K562 (cell line): Measurements from ENCODE around the gene IGSF8. TPM values are rescaled to one million over a fixed set of nuclear protein-coding genes. Genes with fewer than 3 reads are reported as not detected.
A peak's percentile ranks its signal among the peaks of the same experiment; 100 is the strongest.

ENCODE experiments used
- ARID1B ChIP-seq: fragments of 450-650 bp; IDR thresholded peaks from 2 replicates; pipeline ENCODE4 v1.6.1; 2016; ENCODE audit warnings: antibody characterized with exemption, mild to moderate bottlenecking, inconsistent platforms
- ATF7 ChIP-seq: fragments of 450-650 bp; IDR thresholded peaks from 2 replicates; pipeline ENCODE4 v1.7.1; 2014; ENCODE audit warnings: mild to moderate bottlenecking, moderate library complexity
- CBX2 ChIP-seq: fragments of 200-600 bp; sonication (generic); IDR thresholded peaks from one replicate; pipeline ENCODE4 v1.6.1; 2012; ENCODE audit warnings: mild to moderate bottlenecking, low read length, inconsistent platforms; ENCODE audit not compliant: insufficient read depth, poor library complexity, severe bottlenecking
- CC2D1A ChIP-seq: fragments of 450-650 bp; IDR thresholded peaks from 2 replicates; pipeline ENCODE4 v1.6.1; 2017; ENCODE audit warnings: mild to moderate bottlenecking
- ETV5 ChIP-seq: sonication (generic); formaldehyde crosslinking; IDR thresholded peaks from 2 replicates; pipeline ENCODE4 v1.4.0; 2020; ENCODE audit warnings: low read depth, mild to moderate bottlenecking, missing genetic modification reagents
- HDAC3 ChIP-seq: fragments of 450-650 bp; IDR thresholded peaks from 2 replicates; pipeline ENCODE4 v1.6.1; 2018; ENCODE audit warnings: borderline replicate concordance, mild to moderate bottlenecking, moderate library complexity; ENCODE audit not compliant: partially characterized antibody
- IRF9 ChIP-seq: fragments of 450-650 bp; IDR thresholded peaks from 2 replicates; pipeline ENCODE4 v1.6.1; 2016; ENCODE audit warnings: missing biosample characterization, missing genetic modification characterization
- NCOA1 ChIP-seq: fragments of 450-650 bp; IDR thresholded peaks from 2 replicates; pipeline ENCODE4 v1.6.1; 2016; ENCODE audit warnings: low read depth
- NR2F6 ChIP-seq: fragments of 450-650 bp; formaldehyde crosslinking; IDR thresholded peaks from 2 replicates; pipeline ENCODE4 v1.4.0; 2020; ENCODE audit warnings: mild to moderate bottlenecking
- NR3C1 ChIP-seq: sonication (generic); formaldehyde crosslinking; IDR thresholded peaks from 2 replicates; pipeline ENCODE4 v1.8.1; 2022; ENCODE audit warnings: missing genetic modification reagents
- NUFIP1 ChIP-seq: fragments of 450-650 bp; IDR thresholded peaks from 2 replicates; pipeline ENCODE4 v1.6.1; 2018; ENCODE audit not compliant: partially characterized antibody
- PBX2 ChIP-seq, 2 experiments: IDR thresholded peaks in 1 of 2; conservative IDR thresholded peaks in 1 of 2; 2 replicates each; pipeline ENCODE4 v1.6.1; 2016; ENCODE audit warnings: low read depth in 2 of 2, mild to moderate bottlenecking in 1 of 2, missing compliant biosample characterization in 1 of 2, missing genetic modification characterization in 1 of 2, moderate library complexity in 1 of 2
- PHB2 ChIP-seq: fragments of 450-650 bp; IDR thresholded peaks from 2 replicates; pipeline ENCODE4 v1.6.1; 2017; ENCODE audit warnings: low read depth
- PHF20 ChIP-seq: fragments of 450-650 bp; IDR thresholded peaks from 2 replicates; pipeline ENCODE4 v1.6.1; 2018; ENCODE audit not compliant: partially characterized antibody
- POU5F1 ChIP-seq: fragments of 150-350 bp; IDR thresholded peaks from 2 replicates; pipeline ENCODE4 v1.6.1; 2014; ENCODE audit warnings: borderline replicate concordance, low read length, low read depth, mild to moderate bottlenecking; ENCODE audit not compliant: partially characterized antibody
- TAF9B ChIP-seq: fragments of 450-650 bp; IDR thresholded peaks from 2 replicates; pipeline ENCODE4 v1.6.1; 2018; ENCODE audit warnings: mild to moderate bottlenecking; ENCODE audit not compliant: partially characterized antibody
- TEAD1 ChIP-seq, 2 experiments: fragments of 450-650 bp in 1 of 2; sonication (generic) in 1 of 2; formaldehyde crosslinking; IDR thresholded peaks; 2 replicates each; pipeline versions ENCODE4 v1.4.0 to v1.8.0; 2020 to 2022; ENCODE audit warnings: mild to moderate bottlenecking in 2 of 2, missing genetic modification reagents in 1 of 2
- TRIM24 ChIP-seq, 2 experiments: fragments of 450-650 bp; IDR thresholded peaks; 2 replicates each; pipeline ENCODE4 v1.6.1; 2016
- VEZF1 ChIP-seq: fragments of 200-800 bp; sonication (Bioruptor generic); IDR thresholded peaks from 2 replicates; pipeline ENCODE4 v1.6.1; 2017; ENCODE audit warnings: missing genetic modification characterization, missing compliant biosample characterization
- polyA plus RNA-seq, 8 experiments: library from polyadenylated mRNA; depleted of rRNA in 4 of 8; stranded (reverse) in 5 of 8; unstranded in 3 of 8; fragments of >200 nt; fragmentation: Nextera tagmentation in 2 of 8; fragmentation: Illumina TruSeq in 1 of 8; extraction: Ambion mirVana in 2 of 8; extraction: Trizol in 1 of 8; gene quantifications; 2 replicates each; pipeline versions ENCODE4 v1.2.1 to v1.2.3, GENCODE V29; 2011 to 2014; ENCODE audit warnings: inconsistent platforms in 1 of 8, missing spikeins in 1 of 8
- total RNA-seq, 7 experiments: library from RNA; depleted of rRNA in 6 of 7; stranded (reverse); fragments of >200 nt in 6 of 7; fragmentation: Illumina TruSeq in 2 of 7; extraction: Trizol in 2 of 7; gene quantifications; 2 replicates each; pipeline versions ENCODE4 v1.2.1 to v1.2.3, GENCODE V29; 2011 to 2021; ENCODE audit warnings: low replicate concordance in 1 of 7

Gene IGSF8
- total and polyA plus RNA-seq, 9 of the 15 experiments (the other 6 are each of a cell fraction or from before 2014, with no cell fraction given) = 0.32 to 11.7 (median 3.2) TPM

GRCh38 chr1:160046494-160047110, 51.8 kb downstream of the IGSF8 start (continued):
- no peak for TF ChIP-seq PBX2 (CRISPR knock-in tag; IDR thresholded peaks at IDR 0.05; ENCODE audit: low read depth)
- TF ChIP-seq PBX2 (tag; conservative IDR thresholded peaks at IDR 0.05; ENCODE audit: low read depth) = peak; percentile 30; the same call in 1 of the 2 replicates
- TF ChIP-seq ATF7 = peak; percentile 72; the same call in 1 of the 2 replicates
- peak; percentile 99 for TF ChIP-seq CC2D1A
- peak; percentile 9; the same call in 1 of the 2 replicates for TF ChIP-seq IRF9 (tag)
- TF ChIP-seq NUFIP1 = no peak
- peak in 1 of 2 experiments; percentile 74; a peak in 3 of 4 replicates for TF ChIP-seq TEAD1 (CRISPR knock-in tag; IDR thresholded peaks at IDR 0.05)
- TF ChIP-seq TAF9B = peak; percentile 90
- TF ChIP-seq TRIM24 (IDR thresholded peaks at IDR 0.05) = peak; percentile 98
- TF ChIP-seq CBX2 = no peak
- peak; percentile 99 for TF ChIP-seq ARID1B
- peak; percentile 90 for TF ChIP-seq HDAC3
- 0 out of 2 replicates have a peak, but pooled peaks have one; percentile 54 for TF ChIP-seq ETV5
- TF ChIP-seq VEZF1 (CRISPR knock-in tag) = peak; percentile 93
- TF ChIP-seq POU5F1 = no peak
- peak; percentile 94 for TF ChIP-seq PHB2
- no peak for TF ChIP-seq NR2F6 (CRISPR knock-in tag)
- TF ChIP-seq NCOA1 = peak; percentile 78
- TF ChIP-seq PHF20 = peak; percentile 52
- TF ChIP-seq NR3C1 (CRISPR knock-in tag) = no peak
